Subcutaneous adipose tissue (tissue), 4 donors: ENCODE results near the gene PCDH9. TPM values are rescaled to one million over a fixed set of nuclear protein-coding genes. Genes with fewer than 3 reads are reported as not detected.

ENCODE experiments used
- total RNA-seq, 4 donors: library from RNA; depleted of rRNA; stranded (reverse); fragments of >200 nt; gene quantifications; one replicate each; pipeline ENCODE4 v1.1.0, GENCODE V29; 2016
- TF ChIP-seq, protein P1 (sequence below): fragments of 450-650 bp; IDR thresholded peaks from one replicate; pipeline ENCODE4 v1.5.1; 2016; ENCODE audit warnings: low read depth, mild to moderate bottlenecking, control low read depth, antibody characterized with exemption, moderate library complexity

PCDH9 gene
- total RNA-seq, 4 donors from 2014 or later = 9.0 to 28.4 (median 12.0) TPM

DNA sequence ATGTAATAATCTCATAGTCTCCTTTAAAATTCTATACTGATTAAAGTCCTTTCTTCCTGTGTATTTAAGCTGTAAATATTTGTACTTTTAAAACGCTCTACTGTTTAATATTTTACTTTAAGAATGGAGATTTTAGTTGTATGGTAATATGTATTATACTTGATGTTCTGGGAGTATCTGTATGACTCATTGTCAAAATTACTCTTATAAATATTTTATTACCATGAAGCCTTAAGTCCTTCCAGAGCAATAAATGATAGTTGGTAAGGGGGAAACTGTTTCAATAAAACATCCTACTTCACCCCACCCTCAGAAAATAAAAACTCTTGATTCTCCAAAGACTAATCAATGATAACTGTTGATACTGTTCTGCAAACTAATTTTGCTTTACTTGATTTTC is 6.4 kb downstream of the PCDH9 start:
- TF ChIP-seq, protein P1, sequence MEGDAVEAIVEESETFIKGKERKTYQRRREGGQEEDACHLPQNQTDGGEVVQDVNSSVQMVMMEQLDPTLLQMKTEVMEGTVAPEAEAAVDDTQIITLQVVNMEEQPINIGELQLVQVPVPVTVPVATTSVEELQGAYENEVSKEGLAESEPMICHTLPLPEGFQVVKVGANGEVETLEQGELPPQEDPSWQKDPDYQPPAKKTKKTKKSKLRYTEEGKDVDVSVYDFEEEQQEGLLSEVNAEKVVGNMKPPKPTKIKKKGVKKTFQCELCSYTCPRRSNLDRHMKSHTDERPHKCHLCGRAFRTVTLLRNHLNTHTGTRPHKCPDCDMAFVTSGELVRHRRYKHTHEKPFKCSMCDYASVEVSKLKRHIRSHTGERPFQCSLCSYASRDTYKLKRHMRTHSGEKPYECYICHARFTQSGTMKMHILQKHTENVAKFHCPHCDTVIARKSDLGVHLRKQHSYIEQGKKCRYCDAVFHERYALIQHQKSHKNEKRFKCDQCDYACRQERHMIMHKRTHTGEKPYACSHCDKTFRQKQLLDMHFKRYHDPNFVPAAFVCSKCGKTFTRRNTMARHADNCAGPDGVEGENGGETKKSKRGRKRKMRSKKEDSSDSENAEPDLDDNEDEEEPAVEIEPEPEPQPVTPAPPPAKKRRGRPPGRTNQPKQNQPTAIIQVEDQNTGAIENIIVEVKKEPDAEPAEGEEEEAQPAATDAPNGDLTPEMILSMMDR = no peak

DNA sequence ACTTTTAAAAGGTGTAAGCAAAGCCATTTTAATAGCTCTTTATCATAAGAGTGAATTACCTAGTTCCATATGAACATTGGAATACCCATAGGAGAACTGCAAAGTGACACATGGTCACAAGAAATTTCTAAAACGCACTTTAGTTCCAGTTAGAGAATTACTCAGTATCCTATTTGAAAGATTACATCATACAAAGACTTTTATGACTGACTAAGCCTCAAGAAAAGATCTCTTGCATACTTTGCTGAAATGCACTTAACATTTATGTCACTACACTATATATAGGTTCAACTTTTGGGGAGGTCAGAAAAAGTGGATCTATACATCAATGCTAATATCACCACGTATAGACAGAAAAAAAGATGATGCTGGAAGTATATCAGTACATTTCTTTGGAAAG is 7.1 kb downstream of the PCDH9 start:
- TF ChIP-seq, protein P1 = no peak

DNA sequence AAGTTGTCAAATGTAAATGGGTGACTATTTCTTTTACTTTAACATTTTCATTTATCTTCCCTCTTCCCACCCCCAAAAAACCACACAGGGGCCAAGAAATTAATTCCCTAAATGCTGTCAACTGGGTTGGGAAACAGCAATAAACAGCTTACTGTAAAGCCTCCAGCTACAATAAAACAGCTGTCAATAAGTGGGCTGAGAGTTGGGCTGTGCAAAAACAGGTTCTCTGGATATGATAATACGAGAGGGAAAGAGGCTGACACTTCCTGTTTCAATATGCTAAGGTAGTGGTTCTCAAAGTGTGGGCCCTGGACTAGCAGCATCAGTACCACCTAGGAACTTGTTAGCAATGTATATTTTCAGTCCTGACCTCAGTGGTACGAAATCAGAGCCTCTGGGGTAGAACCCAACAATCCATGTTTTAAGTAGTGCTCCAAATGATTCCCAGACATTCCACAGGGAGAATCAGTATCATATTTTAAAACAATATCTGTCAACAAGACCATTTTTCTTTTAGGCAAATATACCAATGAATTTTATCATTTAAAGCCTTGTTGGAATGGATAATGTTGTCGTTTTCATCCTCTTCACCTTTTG is 8.4 kb downstream of the PCDH9 start:
- TF ChIP-seq, protein P1 = no peak

DNA sequence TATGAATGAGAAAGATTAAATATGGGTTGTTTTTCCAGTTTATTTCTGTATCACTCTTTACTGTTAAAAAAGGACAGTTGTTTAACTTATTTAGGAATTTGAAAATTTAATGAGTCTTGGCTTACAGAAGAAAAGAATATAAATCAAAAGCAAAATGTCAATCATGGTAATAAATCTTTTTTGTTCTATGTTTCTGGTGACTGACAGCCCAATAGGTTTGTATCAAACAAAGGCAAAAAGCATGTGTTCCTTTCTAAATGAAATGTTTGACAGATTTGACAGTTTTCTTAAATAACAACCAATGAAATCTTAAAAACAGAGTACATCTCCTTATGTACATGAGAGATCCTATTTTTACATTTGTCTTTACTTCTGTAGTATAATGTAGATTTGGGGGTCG is 11.0 kb downstream of the PCDH9 start:
- TF ChIP-seq, protein P1 = no peak

DNA sequence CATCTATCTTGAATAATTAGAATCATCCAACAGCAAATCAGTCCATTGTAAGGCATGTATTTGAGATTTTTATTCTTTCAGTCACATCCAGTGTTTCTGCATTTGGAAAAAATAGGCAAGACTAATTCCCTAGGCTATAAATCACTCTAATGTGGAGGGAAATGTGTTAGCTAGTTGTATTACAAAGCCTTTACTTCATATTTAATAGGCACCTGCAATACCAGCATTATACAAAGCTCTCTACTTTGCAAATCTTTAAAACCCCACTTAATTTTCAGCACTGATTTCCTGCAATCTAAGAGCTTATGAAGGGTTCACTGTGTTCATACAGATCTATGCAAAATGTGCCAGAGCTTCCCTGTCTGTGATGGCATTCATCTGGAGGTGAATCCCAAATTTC is 12.3 kb downstream of the PCDH9 start:
- TF ChIP-seq, protein P1 = no peak

DNA sequence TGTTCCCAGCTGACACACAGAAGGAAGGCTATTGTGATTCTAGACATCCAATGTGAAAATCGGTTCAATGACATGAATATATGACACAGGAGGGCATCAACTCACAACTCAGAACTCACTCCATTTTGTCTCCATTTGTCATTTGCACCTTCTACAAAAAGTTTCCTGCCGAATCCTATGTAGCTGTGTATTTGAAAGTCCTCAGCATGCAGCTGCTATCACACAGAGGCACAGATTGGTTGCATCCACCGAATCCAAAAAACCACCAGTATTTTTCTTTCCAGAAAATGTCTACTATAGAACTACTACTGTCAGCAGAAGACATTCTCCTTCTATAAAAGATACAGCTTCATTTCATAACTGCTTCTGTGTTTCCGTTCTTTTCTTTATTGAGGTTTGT is 13.3 kb downstream of the PCDH9 start:
- TF ChIP-seq, protein P1 = no peak

DNA sequence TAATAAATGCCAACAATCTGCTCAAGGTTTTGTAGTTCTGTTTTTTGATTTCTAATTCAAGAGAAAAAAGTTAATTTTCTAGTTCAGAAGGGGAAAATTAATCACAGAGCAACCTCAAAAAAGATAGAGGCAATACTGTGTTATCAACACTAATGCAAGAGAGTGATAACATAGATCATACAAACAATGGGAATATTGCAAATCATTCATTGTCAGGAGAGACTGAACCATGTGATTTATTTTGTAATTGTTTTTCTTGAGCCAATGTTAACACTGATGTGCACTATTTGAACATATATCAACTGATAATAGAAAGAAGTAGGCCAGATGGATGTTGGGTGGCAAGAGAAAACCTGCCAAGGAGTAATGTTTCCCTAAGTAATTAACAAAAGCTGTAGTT is 19.9 kb downstream of the PCDH9 start:
- TF ChIP-seq, protein P1 = no peak
